Keratinocyte (primary cell): Measurements from ENCODE around the gene KRT33A. TPM values are rescaled to one million over a fixed set of nuclear protein-coding genes. Genes with fewer than 3 reads are reported as not detected.

Source experiments
- DNase-seq: peaks from one replicate; pipeline ENCODE4 v3.0.0-alpha.2; 2011; ENCODE audit warnings: low read depth, missing footprints, low spot score
- FAIRE-seq: peaks from 2 replicates; lab custom pipeline; 2011; peaks lifted over from hg19 to GRCh38; lab: Jason Lieb, UNC
- H2AFZ ChIP-seq: 2 replicates; pipeline ENCODE4 v1.6.0; 2012; ENCODE audit warnings: low read length, control low read depth, inconsistent platforms; ENCODE audit not compliant: control insufficient read depth
- H3K27ac ChIP-seq: 2 replicates; pipeline ENCODE4 v1.5.1; 2011; ENCODE audit warnings: low read length; ENCODE audit not compliant: control insufficient read depth, insufficient read depth
- H3K27me3 ChIP-seq: 3 replicates; pipeline ENCODE4 v1.6.0; 2011; ENCODE audit warnings: low read length; ENCODE audit not compliant: control insufficient read depth, insufficient read depth; ENCODE audit errors: extremely low read depth
- H3K36me3 ChIP-seq, 2 experiments: 2 replicates in 1 of 2; 3 replicates in 1 of 2; pipeline ENCODE4 v1.5.1; 2011; ENCODE audit warnings: low read length in 2 of 2, mild to moderate bottlenecking in 1 of 2; ENCODE audit not compliant: control insufficient read depth in 2 of 2, insufficient read depth in 2 of 2; ENCODE audit errors: extremely low read depth in 1 of 2
- H3K4me1 ChIP-seq: 3 replicates; pipeline ENCODE4 v1.5.1; 2011; ENCODE audit warnings: low read length; ENCODE audit not compliant: control insufficient read depth, insufficient read depth; ENCODE audit errors: extremely low read depth
- H3K4me2 ChIP-seq: 3 replicates; pipeline ENCODE4 v1.6.0; 2011; ENCODE audit warnings: low read depth, low read length; ENCODE audit not compliant: control insufficient read depth, insufficient read depth; ENCODE audit errors: extremely low read depth
- H3K4me3 ChIP-seq, 3 experiments: fragments of 200-600 bp in 1 of 3; sonication (generic) in 1 of 3; 2 replicates in 2 of 3; 3 replicates in 1 of 3; pipeline ENCODE4 v1.5.1; 2011 to 2016; ENCODE audit warnings: low read length in 3 of 3, mild to moderate bottlenecking in 3 of 3, control low read depth in 2 of 3, inconsistent platforms in 1 of 3, low read depth in 1 of 3, mixed read lengths in 1 of 3, mixed run types in 1 of 3, moderate library complexity in 1 of 3; ENCODE audit not compliant: control insufficient read depth in 2 of 3, insufficient read depth in 2 of 3; ENCODE audit errors: extremely low read depth in 1 of 3
- H3K79me2 ChIP-seq: 2 replicates; pipeline ENCODE4 v1.6.0; 2012; ENCODE audit warnings: low read length; ENCODE audit not compliant: control insufficient read depth, insufficient read depth
- H3K9ac ChIP-seq: 3 replicates; pipeline ENCODE4 v1.6.0; 2011; ENCODE audit warnings: low read length; ENCODE audit not compliant: control insufficient read depth, insufficient read depth; ENCODE audit errors: extremely low read depth
- H3K9me1 ChIP-seq: 3 replicates; pipeline ENCODE4 v1.6.0; 2011; ENCODE audit warnings: low read length; ENCODE audit not compliant: control insufficient read depth, insufficient read depth; ENCODE audit errors: extremely low read depth
- H3K9me3 ChIP-seq: 2 replicates; pipeline ENCODE4 v1.5.1; 2012; ENCODE audit warnings: low read depth, low read length; ENCODE audit not compliant: control insufficient read depth
- H4K20me1 ChIP-seq: 3 replicates; pipeline ENCODE4 v1.6.0; 2011; ENCODE audit warnings: low read length; ENCODE audit not compliant: control insufficient read depth, insufficient read depth; ENCODE audit errors: extremely low read depth
- CTCF ChIP-seq, 3 experiments: IDR thresholded peaks in 1 of 3; conservative IDR thresholded peaks in 1 of 3; optimal IDR thresholded peaks in 1 of 3; 2 replicates in 2 of 3; 3 replicates in 1 of 3; pipeline versions ENCODE3 to v1.5.1; 2011; ENCODE audit warnings: low read length in 3 of 3, mild to moderate bottlenecking in 3 of 3, moderate library complexity in 2 of 3, control low read depth in 1 of 3, inconsistent platforms in 1 of 3; ENCODE audit not compliant: insufficient read depth in 2 of 3; ENCODE audit errors: extremely low read depth in 1 of 3
- EZH2 ChIP-seq: IDR thresholded peaks from one replicate; pipeline ENCODE4 v1.6.1; 2012; ENCODE audit warnings: inconsistent platforms, mild to moderate bottlenecking, low read length, moderate library complexity
- dilution Hi-C: fragments of 300-500 bp; cut with MboI; formaldehyde crosslinking; loops from one replicate; pipeline ENCODE4 v1.7.0; 2020; ENCODE audit warnings: low sequenced_read_pairs; ENCODE audit not compliant: extremely low pct_ligation_motif_present
- polyA plus RNA-seq, 5 experiments: library from polyadenylated mRNA; depleted of rRNA in 3 of 5; stranded (reverse) in 3 of 5; stranded (forward) in 1 of 5; unstranded in 1 of 5; fragments of >200 nt; gene quantifications; 1 replicate in 1 of 5; 2 replicates in 3 of 5; 3 replicates in 1 of 5; pipeline versions ENCODE4 v1.2.1 to v1.2.3, GENCODE V29; 2011 to 2012; ENCODE audit warnings: missing spikeins in 2 of 5, low read depth in 1 of 5, low replicate concordance in 1 of 5

The KRT33A gene
- polyA plus RNA-seq, 1 donor (not counting 4 experiments of a cell fraction or from before 2014, with no cell fraction given), result not detected

GRCh38 chr17:41333836-41334235 is 16.8 kb downstream of the KRT33A start:
- Histone ChIP-seq H3K9me3 (no peaks in the 10 kb centered on the region), H2AFZ (no peak overlapping the region), H3K4me2 (no peak overlapping the region), H3K27me3 (no peaks in the 10 kb centered on the region), H3K27ac (no peak overlapping the region), H3K4me3 (no peak overlapping the region), H3K9ac (no peak overlapping the region), H3K9me1 (no peaks in the 10 kb centered on the region), H3K79me2 (no peaks in the 10 kb centered on the region), H3K36me3 (no peaks in the 10 kb centered on the region), H3K4me1 (peaks cover 4% of the 10 kb centered on the region), H4K20me1 (no peaks in the 10 kb centered on the region)
- TF ChIP-seq CTCF (optimal IDR thresholded peaks at IDR 0.05 in 1 of 3, IDR thresholded peaks at IDR 0.05 in 1 of 3, conservative IDR thresholded peaks at IDR 0.05 in 1 of 3; ENCODE audit: extremely low read depth in 1 of 3, insufficient read depth in 2 of 3, low read length in 3 of 3) (no peak), EZH2 (no peak)
- FAIRE-seq, result no peak
- no peak for DNase-seq
- dilution Hi-C loops, result no loop called here

- H3K9ac ChIP-seq, result no peak overlapping the region
- H3K79me2 ChIP-seq, result no peaks in the 10 kb centered on the region
- no peak overlapping the region for H2AFZ ChIP-seq
- H3K4me3 ChIP-seq, result no peak overlapping the region
- H3K4me2 ChIP-seq, result no peak overlapping the region
- no peak overlapping the region for H3K27ac ChIP-seq
- no peaks in the 10 kb centered on the region for H3K9me3 ChIP-seq
- FAIRE-seq (no peak), DNase-seq (no peak)
- no peaks in the 10 kb centered on the region for H3K4me1 ChIP-seq
- H3K27me3 ChIP-seq, result no peaks in the 10 kb centered on the region
- no peaks in the 10 kb centered on the region for H4K20me1 ChIP-seq
- H3K36me3 ChIP-seq, result no peaks in the 10 kb centered on the region
- dilution Hi-C loops, result no loop called here
- TF ChIP-seq CTCF (optimal IDR thresholded peaks at IDR 0.05 in 1 of 3, IDR thresholded peaks at IDR 0.05 in 1 of 3, conservative IDR thresholded peaks at IDR 0.05 in 1 of 3; ENCODE audit: extremely low read depth in 1 of 3, insufficient read depth in 2 of 3, low read length in 3 of 3) (no peak), EZH2 (no peak)
- no peaks in the 10 kb centered on the region for H3K9me1 ChIP-seq
These were observed 17.5 kb downstream of the KRT33A start for GRCh38 chr17:41333098-41333497.
